ENCODE results near the gene CD96. TPM values are rescaled to one million over a fixed set of nuclear protein-coding genes. Genes with fewer than 3 reads are reported as not detected.
A peak's percentile ranks its signal among the peaks of the same experiment; 100 is the strongest.
"Not testable (repeated sequence)": the region's sequence is repeated elsewhere in the genome, so short reads cannot be mapped to it uniquely, and the experiment has no call there.

Gene CD96
- total RNA-seq, 1 donor from 2014 or later, result not detected

GRCh38 chr3:111619833-111620232 is 77.8 kb downstream of the CD96 start:
- DNase-seq (ENCODE audit: extremely low spot score, unreplicated experiment), result no peak
- no peak overlapping the region for H3K4me3 Mint-ChIP-seq (ENCODE audit: unreplicated experiment)
- no peaks in the 10 kb centered on the region for H3K36me3 Mint-ChIP-seq (ENCODE audit: unreplicated experiment)
- no peaks in the 10 kb centered on the region for H3K9me3 Mint-ChIP-seq (ENCODE audit: unreplicated experiment)
- peaks cover 25% of the 10 kb centered on the region for H3K4me1 Mint-ChIP-seq (ENCODE audit: unreplicated experiment)
- no peak overlapping the region for H3K27ac Mint-ChIP-seq (ENCODE audit: unreplicated experiment)
- H3K27me3 Mint-ChIP-seq (ENCODE audit: unreplicated experiment), result no peaks in the 10 kb centered on the region
- TF ChIP-seq CTCF (IDR thresholded peaks at IDR 0.05), result no peak

GRCh38 chr3:111621535-111621934 is 79.5 kb downstream of the CD96 start:
- Mint-ChIP-seq H3K4me1 (ENCODE audit: unreplicated experiment) (peaks cover 31% of the 10 kb centered on the region), H3K27ac (ENCODE audit: unreplicated experiment) (no peak overlapping the region), H3K9me3 (ENCODE audit: unreplicated experiment) (no peaks in the 10 kb centered on the region), H3K4me3 (ENCODE audit: unreplicated experiment) (no peak overlapping the region), H3K36me3 (ENCODE audit: unreplicated experiment) (no peaks in the 10 kb centered on the region), H3K27me3 (ENCODE audit: unreplicated experiment) (no peaks in the 10 kb centered on the region)
- peak; percentile 37 for TF ChIP-seq CTCF (IDR thresholded peaks at IDR 0.05)
- DNase-seq (ENCODE audit: extremely low spot score, unreplicated experiment), result no peak

- Mint-ChIP-seq H3K4me3 (ENCODE audit: unreplicated experiment) (no peak overlapping the region), H3K27me3 (ENCODE audit: unreplicated experiment) (peaks cover 2% of the 10 kb centered on the region), H3K36me3 (ENCODE audit: unreplicated experiment) (peaks cover 11% of the 10 kb centered on the region), H3K27ac (ENCODE audit: unreplicated experiment) (no peak overlapping the region), H3K4me1 (ENCODE audit: unreplicated experiment) (peaks cover 19% of the 10 kb centered on the region), H3K9me3 (ENCODE audit: unreplicated experiment) (peaks cover 29% of the 10 kb centered on the region)
- no peak for TF ChIP-seq CTCF (IDR thresholded peaks at IDR 0.05)
- no peak for DNase-seq (ENCODE audit: extremely low spot score, unreplicated experiment)
These were observed 85.1 kb downstream of the CD96 start for GRCh38 chr3:111627092-111627491.

GRCh38 chr3:111629018-111629417 is 87.0 kb downstream of the CD96 start:
- not testable (repeated sequence) for DNase-seq (ENCODE audit: extremely low spot score, unreplicated experiment); H3K27ac Mint-ChIP-seq (ENCODE audit: unreplicated experiment); H3K4me3 Mint-ChIP-seq (ENCODE audit: unreplicated experiment); H3K27me3 Mint-ChIP-seq (ENCODE audit: unreplicated experiment)
- Mint-ChIP-seq H3K4me1 (ENCODE audit: unreplicated experiment) (peaks cover 19% of the 10 kb centered on the region), H3K36me3 (ENCODE audit: unreplicated experiment) (peaks cover 11% of the 10 kb centered on the region), H3K9me3 (ENCODE audit: unreplicated experiment) (peaks cover 30% of the 10 kb centered on the region)

- H3K27ac Mint-ChIP-seq (ENCODE audit: unreplicated experiment); DNase-seq (ENCODE audit: extremely low spot score, unreplicated experiment); H3K4me1 Mint-ChIP-seq (ENCODE audit: unreplicated experiment); H3K27me3 Mint-ChIP-seq (ENCODE audit: unreplicated experiment); H3K4me3 Mint-ChIP-seq (ENCODE audit: unreplicated experiment): not testable (repeated sequence)
- peaks cover 30% of the 10 kb centered on the region for H3K9me3 Mint-ChIP-seq (ENCODE audit: unreplicated experiment)
- peaks cover 11% of the 10 kb centered on the region for H3K36me3 Mint-ChIP-seq (ENCODE audit: unreplicated experiment)
These were observed 88.6 kb downstream of the CD96 start for GRCh38 chr3:111630638-111631037.

- H3K27me3 Mint-ChIP-seq (ENCODE audit: unreplicated experiment), result peaks cover 2% of the 10 kb centered on the region
- H3K4me1 Mint-ChIP-seq (ENCODE audit: unreplicated experiment), result peaks cover 6% of the 10 kb centered on the region
- H3K27ac Mint-ChIP-seq (ENCODE audit: unreplicated experiment), result no peak overlapping the region
- no peaks in the 10 kb centered on the region for H3K36me3 Mint-ChIP-seq (ENCODE audit: unreplicated experiment)
- H3K4me3 Mint-ChIP-seq (ENCODE audit: unreplicated experiment), result no peak overlapping the region
- TF ChIP-seq CTCF (IDR thresholded peaks at IDR 0.05), result no peak
- no peak for DNase-seq (ENCODE audit: extremely low spot score, unreplicated experiment)
- peaks cover 6% of the 10 kb centered on the region for H3K9me3 Mint-ChIP-seq (ENCODE audit: unreplicated experiment)
These were observed 93.4 kb downstream of the CD96 start for GRCh38 chr3:111635403-111635802.
